Gastroesophageal sphincter (tissue), 4 donors: ENCODE data around the gene CD34. TPM values are rescaled to one million over a fixed set of nuclear protein-coding genes. Genes with fewer than 3 reads are reported as not detected.

Experiments used
- ATAC-seq: fragments of 150-250 bp; one replicate; pipeline ENCODE4 v1.9.1; 2016; ENCODE audit warnings: mild to moderate bottlenecking, moderate library complexity
- H3K27ac ChIP-seq, 4 donors: fragments of 200-600 bp; sonication (generic) in 3 of 4; 1 replicate in 3 of 4; 2 replicates in 1 of 4; pipeline ENCODE4 v1.5.1; 2016 to 2019
- H3K27me3 ChIP-seq: fragments of 200-600 bp; sonication (generic); one replicate; pipeline ENCODE4 v1.5.1; 2019
- H3K36me3 ChIP-seq, 2 donors: fragments of 200-600 bp; sonication (generic); one replicate each; pipeline ENCODE4 v1.5.1; 2019; ENCODE audit warnings: control low read depth in 1 of 2
- H3K4me1 ChIP-seq, 3 donors: fragments of 200-600 bp; sonication (generic); 1 replicate in 2 of 3; 2 replicates in 1 of 3; pipeline ENCODE4 v1.5.1; 2016 to 2019; ENCODE audit warnings: control low read depth in 2 of 3
- H3K4me3 ChIP-seq, 2 donors: fragments of 200-600 bp; sonication (generic); one replicate each; pipeline ENCODE4 v1.5.1; 2019; ENCODE audit warnings: mild to moderate bottlenecking in 1 of 2, moderate library complexity in 1 of 2
- H3K9me3 ChIP-seq, 3 donors: fragments of 200-600 bp; sonication (generic); one replicate each; pipeline ENCODE4 v1.5.1; 2017 to 2019; ENCODE audit warnings: control low read depth in 2 of 3
- EP300 ChIP-seq: sonication (generic); formaldehyde crosslinking; IDR thresholded peaks from one replicate; pipeline ENCODE4 v1.6.1; 2017; ENCODE audit warnings: antibody characterized with exemption, mild to moderate bottlenecking
- POLR2A ChIP-seq, 2 donors: fragments of 450-650 bp; IDR thresholded peaks; one replicate each; pipeline ENCODE4 v1.6.1; 2017; ENCODE audit warnings: antibody characterized with exemption in 2 of 2, mild to moderate bottlenecking in 2 of 2, moderate library complexity in 1 of 2
- POLR2AphosphoS5 ChIP-seq: sonication (generic); formaldehyde crosslinking; IDR thresholded peaks from one replicate; pipeline ENCODE4 v1.6.1; 2017; ENCODE audit warnings: antibody characterized with exemption
- WGBS, 2 donors: methylation state at CpG; one replicate each; pipeline ENCODE4 v1.1.5; 2018; ENCODE audit warnings: low coverage in 1 of 2; 5-methylcytosine and 5-hydroxymethylcytosine counted together
- total RNA-seq, 4 donors: library from RNA; depleted of rRNA; stranded (reverse); fragments of >200 nt; gene quantifications; one replicate each; pipeline ENCODE4 v1.1.0, GENCODE V29; 2016
- TF ChIP-seq, protein P1 (sequence below), 4 experiments: fragments of 200-600 bp in 2 of 4; fragments of 450-650 bp in 2 of 4; sonication (generic) in 1 of 4; IDR thresholded peaks; one replicate each; pipeline ENCODE4 v1.5.1; 2017 to 2019; ENCODE audit warnings: antibody characterized with exemption in 4 of 4, mild to moderate bottlenecking in 2 of 4, moderate library complexity in 2 of 4

The CD34 gene
- total RNA-seq, 4 donors from 2014 or later = 38.9 to 114 (median 62.1) TPM

DNA sequence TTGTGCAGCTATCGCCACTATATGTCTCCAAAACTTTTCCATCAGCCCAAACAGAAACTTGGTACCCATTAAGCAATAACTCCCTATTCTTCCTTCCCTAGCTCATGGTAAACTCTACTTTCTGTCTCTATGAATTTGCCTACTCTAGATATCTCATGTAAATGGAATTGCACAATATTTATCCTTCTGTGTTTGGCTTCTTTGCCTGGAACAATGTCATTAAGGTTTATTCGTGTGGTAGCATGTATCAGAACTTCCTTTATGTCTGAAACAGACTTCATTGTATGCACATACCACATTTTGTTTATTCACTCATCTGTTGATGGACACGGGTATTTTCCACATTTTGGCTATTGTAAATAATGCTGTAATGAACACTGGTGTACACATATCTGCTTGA, 40.7 kb upstream of the CD34 start:
- peaks cover 0 to 4% (median 0%) of the 10 kb centered on the region in 3 donors for H3K9me3 ChIP-seq
- no peak overlapping the region for H3K4me3 ChIP-seq
- WGBS, 2 donors = 67 to 68% methylated on average over 3 of the region's 3 CpGs
- TF ChIP-seq POLR2AphosphoS5 (no peak), POLR2A (IDR thresholded peaks at IDR 0.05) (no peak), EP300 (no peak)
- TF ChIP-seq, protein P1, sequence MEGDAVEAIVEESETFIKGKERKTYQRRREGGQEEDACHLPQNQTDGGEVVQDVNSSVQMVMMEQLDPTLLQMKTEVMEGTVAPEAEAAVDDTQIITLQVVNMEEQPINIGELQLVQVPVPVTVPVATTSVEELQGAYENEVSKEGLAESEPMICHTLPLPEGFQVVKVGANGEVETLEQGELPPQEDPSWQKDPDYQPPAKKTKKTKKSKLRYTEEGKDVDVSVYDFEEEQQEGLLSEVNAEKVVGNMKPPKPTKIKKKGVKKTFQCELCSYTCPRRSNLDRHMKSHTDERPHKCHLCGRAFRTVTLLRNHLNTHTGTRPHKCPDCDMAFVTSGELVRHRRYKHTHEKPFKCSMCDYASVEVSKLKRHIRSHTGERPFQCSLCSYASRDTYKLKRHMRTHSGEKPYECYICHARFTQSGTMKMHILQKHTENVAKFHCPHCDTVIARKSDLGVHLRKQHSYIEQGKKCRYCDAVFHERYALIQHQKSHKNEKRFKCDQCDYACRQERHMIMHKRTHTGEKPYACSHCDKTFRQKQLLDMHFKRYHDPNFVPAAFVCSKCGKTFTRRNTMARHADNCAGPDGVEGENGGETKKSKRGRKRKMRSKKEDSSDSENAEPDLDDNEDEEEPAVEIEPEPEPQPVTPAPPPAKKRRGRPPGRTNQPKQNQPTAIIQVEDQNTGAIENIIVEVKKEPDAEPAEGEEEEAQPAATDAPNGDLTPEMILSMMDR (IDR thresholded peaks at IDR 0.05) = no peak
- no peak for ATAC-seq
- H3K27ac ChIP-seq = no peak overlapping the region
- no peaks in the 10 kb centered on the region for H3K4me1 ChIP-seq
- no peaks in the 10 kb centered on the region for H3K36me3 ChIP-seq
- no peaks in the 10 kb centered on the region for H3K27me3 ChIP-seq

DNA sequence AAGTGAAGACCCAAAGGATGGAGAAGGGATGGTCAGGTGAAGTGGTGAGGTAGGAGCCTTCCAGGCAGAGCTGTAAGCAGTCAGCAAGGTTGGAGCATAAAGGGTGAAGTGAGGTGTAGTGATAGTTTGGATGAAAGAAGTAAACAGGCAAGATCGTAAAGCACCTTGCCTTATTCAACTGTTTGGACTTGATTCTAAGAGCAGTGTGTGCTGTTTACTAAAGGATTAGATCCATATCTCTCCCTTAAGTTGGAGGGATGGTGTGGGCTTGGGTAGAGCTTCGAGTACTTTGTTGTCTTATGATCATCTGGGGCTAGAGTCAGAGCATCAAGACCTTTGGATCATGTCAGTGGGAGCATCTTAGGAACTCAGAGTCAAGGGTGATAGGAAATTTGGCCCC, 39.8 kb upstream of the CD34 start:
- Histone ChIP-seq H3K27me3 (no peaks in the 10 kb centered on the region), H3K9me3 (peaks cover 0 to 4% (median 0%) of the 10 kb centered on the region in 3 donors), H3K4me1 (no peaks in the 10 kb centered on the region), H3K36me3 (no peaks in the 10 kb centered on the region), H3K27ac (no peak overlapping the region), H3K4me3 (no peak overlapping the region)
- no peak for ATAC-seq
- WGBS, 2 donors = 42 to 67% methylated on average over 2 of the region's 2 CpGs
- TF ChIP-seq, protein P1 (IDR thresholded peaks at IDR 0.05) = no peak
- no peak for TF ChIP-seq POLR2A (IDR thresholded peaks at IDR 0.05)
- no peak for TF ChIP-seq EP300
- TF ChIP-seq POLR2AphosphoS5 = no peak

DNA sequence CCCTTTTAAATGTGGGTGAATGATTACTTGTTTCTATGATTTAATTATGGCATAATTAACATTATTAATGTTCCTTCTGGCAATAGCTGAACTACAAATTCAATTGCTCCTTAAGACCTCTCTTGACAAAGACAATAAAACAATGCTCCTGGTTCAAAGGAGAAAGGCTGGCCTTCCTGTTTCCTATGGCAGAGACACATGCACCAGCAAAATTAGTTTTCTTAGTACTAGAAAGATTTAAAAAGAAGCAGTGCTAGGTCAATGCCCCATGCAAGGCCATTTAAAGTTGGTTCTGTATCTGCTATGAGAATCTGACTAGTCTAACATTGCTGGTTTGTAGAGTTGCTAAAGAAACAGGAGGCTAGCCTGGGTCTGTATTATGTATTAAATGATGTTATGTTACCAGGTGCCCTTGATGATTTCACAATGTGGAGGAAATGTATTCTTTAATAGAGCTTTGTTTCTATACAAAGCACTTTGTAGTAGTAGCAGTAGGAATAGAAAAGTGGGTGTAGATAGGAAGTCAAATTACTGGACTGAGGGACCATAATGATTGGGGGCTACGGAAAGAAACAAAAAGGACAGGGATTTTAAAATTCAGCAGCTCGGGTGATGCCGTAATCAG, 38.8 kb upstream of the CD34 start:
- whole genome bisulfite sequencing, 2 donors = 89 to 90% methylated on average over 3 of the region's 3 CpGs
- Histone ChIP-seq H3K4me3 (no peak overlapping the region), H3K36me3 (no peaks in the 10 kb centered on the region), H3K27ac (no peak overlapping the region), H3K9me3 (peaks cover 0 to 4% (median 0%) of the 10 kb centered on the region in 3 donors), H3K4me1 (no peaks in the 10 kb centered on the region), H3K27me3 (no peaks in the 10 kb centered on the region)
- ATAC-seq = no peak
- TF ChIP-seq, protein P1 (IDR thresholded peaks at IDR 0.05) = no peak
- TF ChIP-seq EP300 (no peak), POLR2AphosphoS5 (no peak), POLR2A (IDR thresholded peaks at IDR 0.05) (no peak)

DNA sequence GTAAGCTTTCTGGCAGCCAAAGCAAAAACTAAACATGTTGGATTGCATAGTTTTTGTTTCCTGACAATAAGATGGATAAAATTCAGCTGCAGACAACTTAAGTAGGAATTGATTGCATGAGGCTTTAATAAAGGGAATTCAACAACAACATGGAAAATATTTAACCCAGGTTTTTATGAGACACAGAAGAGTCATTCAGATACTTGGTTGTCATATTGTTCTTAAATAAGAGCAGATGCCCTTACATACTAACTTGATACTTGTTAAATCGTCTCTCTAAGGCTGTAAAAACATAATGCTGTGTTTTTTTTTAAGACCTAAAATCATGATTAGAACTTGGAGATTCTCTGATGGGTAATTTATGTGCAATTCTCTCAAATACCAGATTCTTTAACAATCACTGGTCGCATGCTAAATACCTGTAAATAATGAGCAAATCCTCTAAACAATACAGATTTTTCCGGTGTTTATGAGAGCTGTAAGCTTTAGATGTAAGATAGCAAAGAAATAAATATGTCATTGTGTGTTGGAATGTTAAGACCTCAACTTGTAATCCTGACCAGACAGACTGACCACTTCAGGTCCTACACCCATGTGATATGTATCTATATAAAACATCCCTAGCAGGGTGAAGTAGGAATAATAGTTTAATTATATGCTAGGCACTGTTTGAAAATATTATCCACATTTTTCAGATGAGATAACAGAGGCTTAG, 37.8 kb upstream of the CD34 start:
- H3K9me3 ChIP-seq = no peaks in the 10 kb centered on the region
- no peaks in the 10 kb centered on the region for H3K4me1 ChIP-seq
- no peak overlapping the region for H3K27ac ChIP-seq
- no peak for TF ChIP-seq POLR2A (IDR thresholded peaks at IDR 0.05)
- no peak for TF ChIP-seq POLR2AphosphoS5
- no peak for TF ChIP-seq EP300
- TF ChIP-seq, protein P1 (IDR thresholded peaks at IDR 0.05) = no peak
- no peak overlapping the region for H3K4me3 ChIP-seq
- WGBS, 2 donors = 65 to 71% methylated on average over 2 to 3 of the region's 3 CpGs
- no peak for ATAC-seq
- H3K27me3 ChIP-seq = no peaks in the 10 kb centered on the region
- H3K36me3 ChIP-seq = no peaks in the 10 kb centered on the region

DNA sequence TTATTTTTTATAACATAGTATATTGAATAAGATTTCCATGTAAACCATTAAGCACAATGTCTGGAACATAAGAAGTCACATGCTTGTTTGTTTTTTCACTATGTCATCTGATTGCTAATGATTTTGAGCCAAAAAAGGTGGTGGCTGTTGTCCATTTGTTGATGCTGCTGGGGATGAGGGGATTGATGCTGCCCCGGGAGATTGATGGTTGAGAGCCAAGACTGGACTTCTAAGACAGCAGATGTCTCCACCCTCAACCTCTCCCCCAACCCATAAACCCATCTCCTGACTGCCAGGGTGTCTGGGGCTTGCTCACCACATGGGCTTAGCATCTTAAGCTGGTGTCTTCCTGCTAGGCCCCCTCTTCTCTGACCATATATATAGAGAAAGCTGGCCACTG, 35.8 kb upstream of the CD34 start:
- WGBS, 2 donors = 43 to 86% methylated on average over 1 of the region's 1 CpG
- no peak for ATAC-seq
- H3K9me3 ChIP-seq = no peaks in the 10 kb centered on the region
- no peak overlapping the region for H3K4me3 ChIP-seq
- no peak overlapping the region for H3K27ac ChIP-seq
- H3K36me3 ChIP-seq = no peaks in the 10 kb centered on the region
- TF ChIP-seq POLR2A (IDR thresholded peaks at IDR 0.05) = no peak
- no peak for TF ChIP-seq EP300
- no peak for TF ChIP-seq POLR2AphosphoS5
- TF ChIP-seq, protein P1 (IDR thresholded peaks at IDR 0.05) = no peak
- H3K4me1 ChIP-seq = peaks cover 0 to 6% (median 0%) of the 10 kb centered on the region in 3 donors
- no peaks in the 10 kb centered on the region for H3K27me3 ChIP-seq
